CD4-positive, alpha-beta T cell (primary cell): ENCODE results near the gene C10orf71. TPM values are rescaled to one million over a fixed set of nuclear protein-coding genes. Genes with fewer than 3 reads are reported as not detected.

Experiments
- ATAC-seq: fragments of 200-7000 bp; cut with Tn5 transposase; one replicate; pipeline ENCODE4 v1.10.0; 2022; ENCODE audit warnings: mild to moderate bottlenecking; ENCODE audit not compliant: poor library complexity
- CTCF ChIA-PET: fragments of 350-600 bp; sonication (Branson Sonifier 250); formaldehyde crosslinking; loops from one replicate; lab custom pipeline; 2021; ENCODE audit warnings: antibody characterized with exemption, inconsistent platforms; lab: Charles Lee
- POLR2A ChIA-PET: fragments of 350-600 bp; sonication (Branson Sonifier 250); formaldehyde crosslinking; loops from one replicate; lab custom pipeline; 2021; ENCODE audit warnings: antibody characterized with exemption, inconsistent platforms; lab: Charles Lee
- DNase-seq, 14 experiments: peaks; one replicate each; pipeline ENCODE4 v3.0.0-alpha.2; 2013 to 2020; ENCODE audit warnings: mixed read lengths in 2 of 14
- H3K27ac ChIP-seq, 2 donors: one replicate each; pipeline versions ENCODE4 v1.5.1 to v1.7.0; 2013; ENCODE audit warnings: low read length in 2 of 2, low read depth in 1 of 2, mild to moderate bottlenecking in 1 of 2
- H3K27me3 ChIP-seq, 2 experiments: 1 replicate in 1 of 2; 2 replicates in 1 of 2; pipeline versions ENCODE4 v1.6.1 to v1.7.0; 2013; ENCODE audit warnings: low read length in 2 of 2, control low read depth in 1 of 2, mild to moderate bottlenecking in 1 of 2, moderate library complexity in 1 of 2; ENCODE audit not compliant: insufficient read depth in 2 of 2, control insufficient read depth in 1 of 2
- H3K36me3 ChIP-seq: one replicate; pipeline ENCODE4 v1.6.1; 2013; ENCODE audit warnings: low read length, control low read depth; ENCODE audit not compliant: insufficient read depth
- H3K4me1 ChIP-seq: one replicate; pipeline ENCODE4 v1.6.1; 2013; ENCODE audit warnings: low read length, control low read depth; ENCODE audit not compliant: insufficient read depth
- H3K4me3 ChIP-seq: one replicate; pipeline ENCODE4 v1.5.1; 2013; ENCODE audit warnings: mild to moderate bottlenecking, low read length, moderate library complexity
- H3K9me3 ChIP-seq, 2 experiments: 1 replicate in 1 of 2; 2 replicates in 1 of 2; pipeline versions ENCODE4 v1.6.1 to v1.7.0; 2013; ENCODE audit warnings: low read length in 2 of 2, mild to moderate bottlenecking in 2 of 2, control low read depth in 1 of 2, moderate library complexity in 1 of 2; ENCODE audit not compliant: control insufficient read depth in 1 of 2, insufficient read depth in 1 of 2
- H3K27ac Mint-ChIP-seq: one replicate; pipeline ENCODE4 v1.8.0; 2020; ENCODE audit warnings: mixed read lengths
- H3K27me3 Mint-ChIP-seq: one replicate; pipeline ENCODE4 v1.8.0; 2021; ENCODE audit warnings: mixed read lengths
- H3K36me3 Mint-ChIP-seq: one replicate; pipeline ENCODE4 v1.8.0; 2021; ENCODE audit warnings: low read depth, mixed read lengths
- H3K4me1 Mint-ChIP-seq: one replicate; pipeline ENCODE4 v1.8.0; 2021; ENCODE audit warnings: low read depth, mixed read lengths
- H3K4me3 Mint-ChIP-seq: one replicate; pipeline ENCODE4 v1.8.0; 2020; ENCODE audit warnings: mild to moderate bottlenecking, mixed read lengths
- H3K9me3 Mint-ChIP-seq: one replicate; pipeline ENCODE4 v1.8.0; 2020; ENCODE audit warnings: mixed read lengths
- intact Hi-C, 2 experiments: fragments of 100-400 bp; cut with DNase I in 1 of 2; cut with micrococcal nuclease in 1 of 2; formaldehyde crosslinking; loops; one replicate each; pipeline versions ENCODE4 v1.15.1 to v1.9.0; 2023 to 2025; cut with DNase I, micrococcal nuclease
- total RNA-seq, 174 experiments: library from RNA in 2 of 174; stranded (reverse) in 2 of 174; gene quantifications; one replicate each; pipeline ENCODE4 v1.2.3 and lab custom pipeline; 2021 to 2026
- TF ChIP-seq, protein P1 (sequence below): fragments of 200-600 bp; IDR thresholded peaks from one replicate; pipeline ENCODE4 v1.8.0; 2022; ENCODE audit warnings: antibody characterized with exemption, mild to moderate bottlenecking

C10orf71 gene
- total RNA-seq, 2 experiments from 2014 or later: not detected

GRCh38 chr10:49286686-49287085, 12.3 kb upstream of the C10orf71 start:
- ChIA-PET CTCF (no interaction called here), POLR2A (no interaction called here)
- Histone ChIP-seq H3K27me3 (no peaks in the 10 kb centered on the region), H3K4me3 (no peak overlapping the region), H3K36me3 (no peaks in the 10 kb centered on the region), H3K4me1 (no peaks in the 10 kb centered on the region), H3K9me3 (no peaks in the 10 kb centered on the region), H3K27ac (no peak overlapping the region)
- DNase-seq (no peak), ATAC-seq (no peak)
- H3K27ac Mint-ChIP-seq: no peak overlapping the region
- intact Hi-C loops: no loop called here
- no peaks in the 10 kb centered on the region for H3K9me3 Mint-ChIP-seq
- no peak overlapping the region for H3K4me3 Mint-ChIP-seq
- TF ChIP-seq, protein P1, sequence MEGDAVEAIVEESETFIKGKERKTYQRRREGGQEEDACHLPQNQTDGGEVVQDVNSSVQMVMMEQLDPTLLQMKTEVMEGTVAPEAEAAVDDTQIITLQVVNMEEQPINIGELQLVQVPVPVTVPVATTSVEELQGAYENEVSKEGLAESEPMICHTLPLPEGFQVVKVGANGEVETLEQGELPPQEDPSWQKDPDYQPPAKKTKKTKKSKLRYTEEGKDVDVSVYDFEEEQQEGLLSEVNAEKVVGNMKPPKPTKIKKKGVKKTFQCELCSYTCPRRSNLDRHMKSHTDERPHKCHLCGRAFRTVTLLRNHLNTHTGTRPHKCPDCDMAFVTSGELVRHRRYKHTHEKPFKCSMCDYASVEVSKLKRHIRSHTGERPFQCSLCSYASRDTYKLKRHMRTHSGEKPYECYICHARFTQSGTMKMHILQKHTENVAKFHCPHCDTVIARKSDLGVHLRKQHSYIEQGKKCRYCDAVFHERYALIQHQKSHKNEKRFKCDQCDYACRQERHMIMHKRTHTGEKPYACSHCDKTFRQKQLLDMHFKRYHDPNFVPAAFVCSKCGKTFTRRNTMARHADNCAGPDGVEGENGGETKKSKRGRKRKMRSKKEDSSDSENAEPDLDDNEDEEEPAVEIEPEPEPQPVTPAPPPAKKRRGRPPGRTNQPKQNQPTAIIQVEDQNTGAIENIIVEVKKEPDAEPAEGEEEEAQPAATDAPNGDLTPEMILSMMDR: no peak
- H3K36me3 Mint-ChIP-seq: no peaks in the 10 kb centered on the region
- H3K4me1 Mint-ChIP-seq: no peaks in the 10 kb centered on the region
- H3K27me3 Mint-ChIP-seq: no peaks in the 10 kb centered on the region

DNA sequence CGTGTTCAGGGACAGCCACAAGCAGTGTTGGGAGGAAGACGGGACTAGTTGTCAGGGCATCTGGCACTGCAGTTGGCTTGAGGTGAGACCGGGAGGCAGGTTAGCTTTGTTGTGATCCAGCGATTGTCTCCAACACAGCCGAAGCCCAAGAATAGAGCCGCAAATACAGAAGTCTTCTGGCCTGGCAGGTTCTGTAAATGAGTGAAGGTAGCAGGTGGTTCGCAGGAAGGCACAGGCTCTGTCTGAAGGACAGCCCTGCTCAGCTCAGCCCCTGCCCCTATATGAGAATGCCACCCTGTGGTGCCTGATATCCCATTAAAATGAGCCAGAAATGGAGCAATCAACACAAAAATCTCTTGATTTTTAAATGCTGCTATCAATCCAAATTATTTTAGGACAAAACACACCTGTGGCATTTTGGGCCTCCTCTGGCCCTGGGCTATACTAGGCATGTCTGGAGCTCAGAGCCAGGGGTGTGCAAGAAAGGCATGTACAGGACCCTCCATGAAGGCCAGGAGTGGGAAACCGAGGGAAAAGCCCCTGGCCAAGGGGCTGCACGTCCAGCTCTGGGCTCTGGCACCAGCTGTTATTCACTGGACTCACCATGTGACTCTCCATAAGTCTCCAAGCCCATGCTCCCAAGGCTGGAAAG, 11.2 kb upstream of the C10orf71 start:
- no peak overlapping the region for H3K4me3 Mint-ChIP-seq
- Histone ChIP-seq H3K36me3 (no peaks in the 10 kb centered on the region), H3K9me3 (no peaks in the 10 kb centered on the region), H3K27me3 (no peaks in the 10 kb centered on the region), H3K27ac (no peak overlapping the region), H3K4me3 (no peak overlapping the region), H3K4me1 (no peaks in the 10 kb centered on the region)
- no peak for DNase-seq
- intact Hi-C loops: no loop called here
- no peak overlapping the region for H3K27ac Mint-ChIP-seq
- POLR2A ChIA-PET: no interaction called here
- no peaks in the 10 kb centered on the region for H3K9me3 Mint-ChIP-seq
- TF ChIP-seq, protein P1: no peak
- no peaks in the 10 kb centered on the region for H3K4me1 Mint-ChIP-seq
- H3K27me3 Mint-ChIP-seq: no peaks in the 10 kb centered on the region
- H3K36me3 Mint-ChIP-seq: no peaks in the 10 kb centered on the region
- CTCF ChIA-PET: no interaction called here
- ATAC-seq: no peak

- TF ChIP-seq, protein P1: no peak
- Histone ChIP-seq H3K4me3 (no peak overlapping the region), H3K4me1 (no peaks in the 10 kb centered on the region), H3K27me3 (no peaks in the 10 kb centered on the region), H3K36me3 (no peaks in the 10 kb centered on the region), H3K27ac (no peak overlapping the region), H3K9me3 (no peaks in the 10 kb centered on the region)
- ChIA-PET POLR2A (no interaction called here), CTCF (no interaction called here)
- Mint-ChIP-seq H3K9me3 (no peaks in the 10 kb centered on the region), H3K36me3 (no peaks in the 10 kb centered on the region), H3K4me3 (no peak overlapping the region), H3K27me3 (no peaks in the 10 kb centered on the region), H3K27ac (no peak overlapping the region), H3K4me1 (no peaks in the 10 kb centered on the region)
- intact Hi-C loops: no loop called here
- DNase-seq (no peak), ATAC-seq (no peak)
These were observed 10.5 kb upstream of the C10orf71 start for GRCh38 chr10:49288341-49289065.
